Cortex of kidney (tissue), 1 donor: Measurements from ENCODE around the gene ZCCHC3.

Experiments
- DNase-seq: peaks from one replicate; lab custom pipeline; 2025; lab: John Stamatoyannopoulos, UW

ZCCHC3 gene

GRCh38 chr20:284172-284571, 13.2 kb upstream of the ZCCHC3 start:
- no peak for DNase-seq

GRCh38 chr20:286508-286907, 10.9 kb upstream of the ZCCHC3 start:
- no peak for DNase-seq

GRCh38 chr20:288956-289692, 8.2 kb upstream of the ZCCHC3 start:
- DNase-seq: no peak

GRCh38 chr20:289693-290083, 7.7 kb upstream of the ZCCHC3 start:
- DNase-seq: no peak

GRCh38 chr20:290084-290831, 7.1 kb upstream of the ZCCHC3 start, which contains the start of gene C20orf96:
TSS of gene C20orf96 (minus strand) at chr20:290750. CDS start at chr20:290610, 140 bp downstream.
- no peak for DNase-seq

- DNase-seq: no peak
Observed at GRCh38 chr20:294602-295001, 2.8 kb upstream of the ZCCHC3 start.

- DNase-seq: no peak
Observed at GRCh38 chr20:295804-296203, 1.6 kb upstream of the ZCCHC3 start.

- no peak for DNase-seq
Observed at GRCh38 chr20:297925-298775, 780 bp downstream of the ZCCHC3 start.

- no peak for DNase-seq
Observed at GRCh38 chr20:298776-299391, 1.5 kb downstream of the ZCCHC3 start.

GRCh38 chr20:300345-300990, 3.1 kb downstream of the ZCCHC3 start:
- no peak for DNase-seq

GRCh38 chr20:301886-302848, 4.8 kb downstream of the ZCCHC3 start:
- DNase-seq: no peak

- no peak for DNase-seq
Observed at GRCh38 chr20:305745-306144, 8.4 kb downstream of the ZCCHC3 start.

- DNase-seq: no peak
Observed at GRCh38 chr20:308427-309038, 11.2 kb downstream of the ZCCHC3 start.

GRCh38 chr20:309306-309840, 12.0 kb downstream of the ZCCHC3 start:
- DNase-seq: no peak

GRCh38 chr20:309841-310644, 12.7 kb downstream of the ZCCHC3 start:
- no peak for DNase-seq

GRCh38 chr20:310645-311044, 13.3 kb downstream of the ZCCHC3 start:
- DNase-seq: no peak

- no peak for DNase-seq
Observed at GRCh38 chr20:311609-312008, 14.2 kb downstream of the ZCCHC3 start.

GRCh38 chr20:312067-312466, 14.7 kb downstream of the ZCCHC3 start:
- no peak for DNase-seq

GRCh38 chr20:312866-313265, 15.5 kb downstream of the ZCCHC3 start:
- DNase-seq: no peak
